H1 (cell line): ENCODE data around the gene PFN3. TPM values are rescaled to one million over a fixed set of nuclear protein-coding genes. Genes with fewer than 3 reads are reported as not detected.
A peak's percentile ranks its signal among the peaks of the same experiment; 100 is the strongest.

Experiments
- CTCF ChIA-PET: fragments of 300-600 bp; sonication (Branson Sonifier 250); formaldehyde crosslinking; loops from one replicate; lab custom pipeline; 2021; ENCODE audit not compliant: partially characterized antibody; lab: Charles Lee
- POLR2A ChIA-PET: fragments of 300-600 bp; sonication (Branson Sonifier 250); formaldehyde crosslinking; loops from one replicate; lab custom pipeline; 2021; ENCODE audit warnings: inconsistent platforms; ENCODE audit not compliant: partially characterized antibody; lab: Charles Lee
- DNase-seq, 2 experiments: peaks; one replicate each; pipeline versions ENCODE4 v3.0.0 to v3.0.0-alpha.2; 2010 to 2022; ENCODE audit warnings: low spot score in 2 of 2, low read depth in 1 of 2, mixed read lengths in 1 of 2
- FAIRE-seq: peaks from 2 replicates; lab custom pipeline; 2011; peaks lifted over from hg19 to GRCh38; lab: Jason Lieb, UNC
- H2AFZ ChIP-seq: 2 replicates; pipeline ENCODE4 v1.8.1; 2012; ENCODE audit warnings: low read length, inconsistent platforms
- H2AK5ac ChIP-seq: 2 replicates; pipeline ENCODE4 v1.6.1; 2013; ENCODE audit warnings: low read depth, low read length
- H2BK120ac ChIP-seq: replicated peaks from 2 replicates; pipeline ENCODE3; 2013; ENCODE audit warnings: low read depth, low read length, inconsistent platforms
- H2BK12ac ChIP-seq: 2 replicates; pipeline ENCODE4 v1.6.1; 2013; ENCODE audit warnings: low read depth, low read length
- H2BK15ac ChIP-seq: 2 replicates; pipeline ENCODE4 v1.6.1; 2013; ENCODE audit warnings: low read length
- H2BK20ac ChIP-seq: 2 replicates; pipeline ENCODE4 v1.6.1; 2013; ENCODE audit warnings: low read length
- H2BK5ac ChIP-seq: 2 replicates; pipeline ENCODE4 v1.6.1; 2013; ENCODE audit warnings: low read depth, low read length
- H3K14ac ChIP-seq: 2 replicates; pipeline ENCODE4 v1.6.1; 2013; ENCODE audit warnings: inconsistent platforms; ENCODE audit not compliant: insufficient read length
- H3K18ac ChIP-seq: 2 replicates; pipeline ENCODE4 v1.6.1; 2013; ENCODE audit warnings: low read length; ENCODE audit errors: extremely low read depth
- H3K23ac ChIP-seq: 2 replicates; pipeline ENCODE4 v1.6.1; 2013; ENCODE audit warnings: inconsistent platforms; ENCODE audit not compliant: insufficient read length
- H3K23me2 ChIP-seq: 2 replicates; pipeline ENCODE4 v1.6.1; 2013; ENCODE audit warnings: low read depth, low read length
- H3K27ac ChIP-seq: 2 replicates; pipeline ENCODE4 v1.6.1; 2011; ENCODE audit warnings: low read depth, low read length, inconsistent platforms
- H3K27me3 ChIP-seq, 4 experiments: replicated peaks in 1 of 4; 1 replicate in 1 of 4; 2 replicates in 3 of 4; pipeline versions ENCODE4 v1.6.1 to v1.8.1; 2011 to 2013; ENCODE audit warnings: low read length in 3 of 4, mild to moderate bottlenecking in 3 of 4, inconsistent platforms in 2 of 4, mixed read lengths in 2 of 4, moderate library complexity in 1 of 4; ENCODE audit not compliant: control insufficient read depth in 3 of 4, insufficient read depth in 3 of 4; ENCODE audit errors: extremely low read depth in 1 of 4
- H3K36me3 ChIP-seq, 4 experiments: 2 replicates each; pipeline versions ENCODE4 v1.6.1 to v1.8.1; 2011 to 2013; ENCODE audit warnings: mild to moderate bottlenecking in 4 of 4, low read length in 3 of 4, moderate library complexity in 2 of 4, control low read depth in 1 of 4, inconsistent platforms in 1 of 4; ENCODE audit not compliant: insufficient read depth in 4 of 4, control insufficient read depth in 2 of 4
- H3K4ac ChIP-seq: replicated peaks from 2 replicates; pipeline ENCODE3; 2013; ENCODE audit warnings: low read length, low read depth, mixed read lengths, inconsistent platforms; ENCODE audit not compliant: insufficient read length
- H3K4me1 ChIP-seq, 4 experiments: replicated peaks in 1 of 4; 1 replicate in 1 of 4; 2 replicates in 3 of 4; pipeline versions ENCODE4 v1.6.1 to v1.8.1; 2011 to 2013; ENCODE audit warnings: low read length in 3 of 4, inconsistent platforms in 2 of 4, mixed read lengths in 1 of 4; ENCODE audit not compliant: insufficient read depth in 4 of 4, control insufficient read depth in 3 of 4
- H3K4me2 ChIP-seq, 2 experiments: 2 replicates each; pipeline versions ENCODE4 v1.6.1 to v1.8.1; 2011 to 2013; ENCODE audit warnings: low read depth in 2 of 2, low read length in 2 of 2, control low read depth in 1 of 2, inconsistent platforms in 1 of 2, mild to moderate bottlenecking in 1 of 2; ENCODE audit not compliant: insufficient read depth in 1 of 2
- H3K4me3 ChIP-seq, 4 experiments: fragments of 200-600, 300-600 bp in 1 of 4; sonication (generic), shearing (Covaris generic), sonication (Bioruptor Twin) in 1 of 4; 2 replicates each; pipeline versions ENCODE4 v1.5.1 to v1.8.1; 2011 to 2016; ENCODE audit warnings: low read length in 4 of 4, low read depth in 3 of 4, control low read depth in 2 of 4, inconsistent platforms in 2 of 4, mild to moderate bottlenecking in 2 of 4, mixed read lengths in 1 of 4, moderate library complexity in 1 of 4; ENCODE audit not compliant: insufficient read depth in 2 of 4; ENCODE audit errors: extremely low read depth in 1 of 4
- H3K56ac ChIP-seq: replicated peaks from 2 replicates; pipeline ENCODE3; 2013; ENCODE audit warnings: low read depth, mild to moderate bottlenecking, mixed read lengths, low read length, inconsistent platforms; ENCODE audit not compliant: insufficient read length
- H3K79me1 ChIP-seq: 2 replicates; pipeline ENCODE4 v1.6.1; 2013; ENCODE audit warnings: low read depth, low read length, control low read depth
- H3K79me2 ChIP-seq, 2 experiments: 2 replicates each; pipeline versions ENCODE4 v1.6.1 to v1.8.1; 2012 to 2013; ENCODE audit warnings: low read length in 2 of 2, mild to moderate bottlenecking in 2 of 2, inconsistent platforms in 1 of 2; ENCODE audit not compliant: insufficient read depth in 2 of 2, control insufficient read depth in 1 of 2
- H3K9ac ChIP-seq, 4 experiments: replicated peaks in 1 of 4; 1 replicate in 1 of 4; 2 replicates in 3 of 4; pipeline versions ENCODE4 v1.6.1 to v1.8.1; 2011 to 2013; ENCODE audit warnings: low read depth in 3 of 4, low read length in 3 of 4, control low read depth in 2 of 4, mild to moderate bottlenecking in 2 of 4, moderate library complexity in 2 of 4, inconsistent platforms in 1 of 4; ENCODE audit errors: extremely low read depth in 1 of 4
- H3K9me3 ChIP-seq, 2 experiments: 2 replicates each; pipeline versions ENCODE4 v1.6.1 to v1.8.1; 2012 to 2013; ENCODE audit warnings: mild to moderate bottlenecking in 2 of 2, moderate library complexity in 2 of 2, control low read depth in 1 of 2, inconsistent platforms in 1 of 2, low read depth in 1 of 2, low read length in 1 of 2, mixed read lengths in 1 of 2; ENCODE audit not compliant: insufficient read depth in 2 of 2
- H4K20me1 ChIP-seq, 2 experiments: replicated peaks in 1 of 2; 2 replicates each; pipeline versions ENCODE3 to v1.8.1; 2011 to 2013; ENCODE audit warnings: inconsistent platforms in 2 of 2, low read length in 2 of 2, mild to moderate bottlenecking in 1 of 2; ENCODE audit not compliant: insufficient read depth in 2 of 2, control insufficient read depth in 1 of 2
- H4K5ac ChIP-seq: 2 replicates; pipeline ENCODE4 v1.6.1; 2013; ENCODE audit warnings: low read length, low read depth, mixed read lengths, inconsistent platforms; ENCODE audit not compliant: insufficient read length
- H4K8ac ChIP-seq: 2 replicates; pipeline ENCODE4 v1.8.0; 2013; ENCODE audit warnings: mild to moderate bottlenecking, moderate library complexity, low read length, inconsistent platforms; ENCODE audit not compliant: insufficient read depth; ENCODE audit errors: extremely low read depth
- H4K91ac ChIP-seq: replicated peaks from 2 replicates; pipeline ENCODE3; 2013; ENCODE audit warnings: low read length, mixed read lengths, inconsistent platforms; ENCODE audit not compliant: insufficient read length
- EZH2 ChIP-seq: fragments of 200-600 bp; sonication (generic); IDR thresholded peaks from 2 replicates; pipeline ENCODE4 v1.7.1; 2012; ENCODE audit warnings: low read depth, mild to moderate bottlenecking, moderate library complexity, low read length, inconsistent platforms; ENCODE audit not compliant: severe bottlenecking
- HDAC2 ChIP-seq, 2 experiments: fragments of 300-600 bp in 1 of 2; sonication (generic) in 1 of 2; IDR thresholded peaks; 2 replicates each; pipeline ENCODE4 v1.6.1; 2011 to 2012; ENCODE audit warnings: low read depth in 2 of 2, low read length in 2 of 2, mild to moderate bottlenecking in 2 of 2, moderate library complexity in 2 of 2, borderline replicate concordance in 1 of 2, inconsistent platforms in 1 of 2
- KDM4A ChIP-seq: IDR thresholded peaks from one replicate; pipeline ENCODE4 v1.7.1; 2012; ENCODE audit warnings: low read depth, mild to moderate bottlenecking, moderate library complexity, low read length, inconsistent platforms; ENCODE audit not compliant: severe bottlenecking
- POU5F1 ChIP-seq: IDR thresholded peaks from 2 replicates; pipeline ENCODE4 v1.6.1; 2011; ENCODE audit warnings: low read depth, mild to moderate bottlenecking, low read length, moderate library complexity
- RBBP5 ChIP-seq: IDR thresholded peaks from 2 replicates; pipeline ENCODE4 v1.7.1; 2012; ENCODE audit warnings: low read depth, mild to moderate bottlenecking, inconsistent platforms, low read length, moderate library complexity, borderline replicate concordance
- RNF2 ChIP-seq: fragments of 200-900, 300-1000 bp; sonication (generic); IDR thresholded peaks from 2 replicates; pipeline ENCODE4 v1.7.1; 2016; ENCODE audit warnings: borderline replicate concordance, low read depth, mild to moderate bottlenecking, antibody characterized with exemption, low read length; ENCODE audit not compliant: poor library complexity, severe bottlenecking; ENCODE audit errors: missing control alignments
- SIX5 ChIP-seq: IDR thresholded peaks from 2 replicates; pipeline ENCODE4 v1.6.1; 2011; ENCODE audit warnings: mild to moderate bottlenecking, low read depth, low read length
- SUZ12 ChIP-seq: fragments of 200-600 bp; sonication (generic); IDR thresholded peaks from 2 replicates; pipeline ENCODE4 v1.6.1; 2012; ENCODE audit warnings: mild to moderate bottlenecking, inconsistent platforms, low read length, moderate library complexity, mixed read lengths
- WGBS, 2 experiments: shearing (Covaris generic) in 1 of 2; methylation state at CpG; one replicate each; pipeline versions ENCODE4 v1.1.6 to v1.1.7; 2013 to 2015; ENCODE audit warnings: low lambda C conversion rate in 2 of 2, mixed read lengths in 2 of 2, inconsistent platforms in 1 of 2, low coverage in 1 of 2, missing lambda C conversion rate in 1 of 2; ENCODE audit not compliant: insufficient replicate concordance in 2 of 2, insufficient coverage in 1 of 2, insufficient read length in 1 of 2; ENCODE audit errors: extremely low coverage in 1 of 2, missing lambda C conversion rate in 1 of 2; 5-methylcytosine and 5-hydroxymethylcytosine counted together
- polyA plus RNA-seq, 7 experiments: library from polyadenylated mRNA; depleted of rRNA in 3 of 7; stranded (reverse) in 5 of 7; unstranded in 2 of 7; fragments of >200 nt in 5 of 7; fragments of 200-250 nt in 2 of 7; gene quantifications; 1 replicate in 5 of 7; 2 replicates in 1 of 7; 4 replicates in 1 of 7; pipeline versions ENCODE4 v1.2.1 to v1.2.3, GENCODE V29; 2011 to 2013; ENCODE audit warnings: missing spikeins in 2 of 7, mixed read lengths in 2 of 7
- total RNA-seq: library from RNA; stranded (reverse); fragmentation: NEBNext Ultra II Directional; extraction: Animal tissue kit (Norgen Biotek cat#: 25700); gene quantifications from 2 replicates; pipeline ENCODE4 v1.2.1, GENCODE V29; 2021
- TF ChIP-seq, protein P1 (sequence below): IDR thresholded peaks from 2 replicates; pipeline ENCODE4 v1.6.1; 2012; ENCODE audit warnings: inconsistent platforms

PFN3 gene
- total and polyA plus RNA-seq, 2 of the 8 experiments (the other 6 are each of a cell fraction or from before 2014, with no cell fraction given): not detected

DNA sequence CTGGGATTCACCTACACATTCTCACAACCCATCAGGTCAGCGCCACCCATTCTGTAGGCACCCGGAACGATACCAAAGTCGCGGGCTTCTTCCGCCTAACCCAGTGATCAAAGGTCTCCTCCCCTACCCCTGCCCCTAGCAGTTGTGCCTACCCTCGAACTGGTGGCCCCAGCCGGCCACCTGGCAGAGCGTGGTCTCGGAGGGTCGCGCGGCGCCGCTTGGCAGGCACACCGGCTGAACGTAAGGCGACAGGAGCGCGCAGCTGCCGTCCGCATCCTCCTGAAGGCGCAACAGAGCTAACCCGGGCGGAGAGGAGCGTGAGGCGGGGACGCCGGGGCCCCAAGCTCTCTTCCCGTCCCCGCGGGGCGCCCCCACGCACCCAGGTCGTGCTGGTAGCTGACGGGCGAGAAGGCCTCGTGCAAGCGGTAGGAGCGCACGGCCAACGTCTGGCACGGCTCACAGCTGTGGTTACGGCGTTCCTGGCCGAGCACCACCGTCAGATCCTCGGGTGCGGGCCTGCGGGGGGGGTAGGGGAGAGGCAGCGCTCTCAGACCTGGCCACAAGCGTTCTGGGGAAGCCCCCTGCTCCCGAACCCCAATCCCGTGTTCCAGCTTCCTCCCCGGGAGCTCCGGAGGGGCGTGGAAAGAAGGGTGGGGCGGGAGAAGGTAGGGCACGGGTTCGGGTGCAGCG lies 2.8 kb upstream of the PFN3 start:
- Histone ChIP-seq H3K18ac (peak overlapping the region; percentile 95), H3K79me1 (no peaks in the 10 kb centered on the region), H2AK5ac (no peak overlapping the region), H2BK15ac (peak overlapping the region; percentile 72; the same call in 1 of the 2 replicates), H3K9me3 (no peaks in the 10 kb centered on the region), H2BK20ac (peak overlapping the region; percentile 6; the same call in 1 of the 2 replicates), H2BK5ac (peak overlapping the region; percentile 56; the same call in 1 of the 2 replicates), H3K23ac (no peak overlapping the region), H2BK120ac (peak overlapping the region; percentile 45), H3K36me3 (no peaks in the 10 kb centered on the region), H4K91ac (peak overlapping the region; percentile 84), H3K56ac (peak overlapping the region; percentile 6), H2AFZ (peak overlapping the region; percentile 31; the same call in 1 of the 2 replicates), H3K14ac (no peak overlapping the region), H3K4ac (peak overlapping the region; percentile 54), H2BK12ac (peak overlapping the region; percentile 80; the same call in 1 of the 2 replicates), H3K27ac (no peak overlapping the region), H3K4me2 (peak overlapping the region; percentile 82 to 93), H4K5ac (peak overlapping the region; percentile 26), H4K20me1 (no peaks in the 10 kb centered on the region), H3K4me3 (peak overlapping the region; percentile 9 to 65 (median 48)), H4K8ac (peak overlapping the region; percentile 79), H3K23me2 (peaks cover 13% of the 10 kb centered on the region; the same call in 1 of the 2 replicates), H3K27me3 (peaks cover 22 to 66% (median 44%) of the 10 kb centered on the region in 4 experiments), H3K9ac (no peak overlapping the region; a peak in 2 of 7 replicates), H3K79me2 (no peaks in the 10 kb centered on the region), H3K4me1 (peaks cover 0 to 22% (median 14%) of the 10 kb centered on the region in 4 experiments; a peak in 5 of 7 replicates)
- DNase-seq (peak in 1 of 2 experiments; percentile 74), FAIRE-seq (no peak)
- CTCF ChIA-PET: interaction anchor here (0.9 to 10.5 kb wide), 22 partner anchors 9 to 289 kb away, joined by 3 to 343 read pairs (median 14); partner anchors contain the start of genes GRK6, LMAN2, PRR7 and RGS14
- POLR2A ChIA-PET: interaction anchor here (0.7 to 10.8 kb wide), 20 partner anchors 10 to 100 kb away, joined by 3 to 143 read pairs (median 4); partner anchors contain the start of genes GRK6, LMAN2, PDLIM7 and PRELID1
- WGBS, 2 experiments: 3% methylated on average over 60 of the region's 61 CpGs; no CpG with 5 or more reads in 1 of the 2 experiments
- TF ChIP-seq, protein P1, sequence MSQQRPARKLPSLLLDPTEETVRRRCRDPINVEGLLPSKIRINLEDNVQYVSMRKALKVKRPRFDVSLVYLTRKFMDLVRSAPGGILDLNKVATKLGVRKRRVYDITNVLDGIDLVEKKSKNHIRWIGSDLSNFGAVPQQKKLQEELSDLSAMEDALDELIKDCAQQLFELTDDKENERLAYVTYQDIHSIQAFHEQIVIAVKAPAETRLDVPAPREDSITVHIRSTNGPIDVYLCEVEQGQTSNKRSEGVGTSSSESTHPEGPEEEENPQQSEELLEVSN: no peak; the same call in 1 of the 2 replicates
- TF ChIP-seq EZH2: peak; percentile 55
- TF ChIP-seq SIX5: no peak
- peak; percentile 32 for TF ChIP-seq SUZ12
- TF ChIP-seq RNF2: peak; percentile 32
- TF ChIP-seq HDAC2 (IDR thresholded peaks at IDR 0.05; ENCODE audit: borderline replicate concordance in 1 of 2, low read depth in 2 of 2, low read length in 2 of 2): no peak
- no peak for TF ChIP-seq POU5F1
- TF ChIP-seq RBBP5: 0 out of 2 replicates have a peak, but pooled peaks have one; percentile 21
- peak; percentile 23 for TF ChIP-seq KDM4A
